Measurements from ENCODE around the gene PWP1.

The PWP1 gene

DNA sequence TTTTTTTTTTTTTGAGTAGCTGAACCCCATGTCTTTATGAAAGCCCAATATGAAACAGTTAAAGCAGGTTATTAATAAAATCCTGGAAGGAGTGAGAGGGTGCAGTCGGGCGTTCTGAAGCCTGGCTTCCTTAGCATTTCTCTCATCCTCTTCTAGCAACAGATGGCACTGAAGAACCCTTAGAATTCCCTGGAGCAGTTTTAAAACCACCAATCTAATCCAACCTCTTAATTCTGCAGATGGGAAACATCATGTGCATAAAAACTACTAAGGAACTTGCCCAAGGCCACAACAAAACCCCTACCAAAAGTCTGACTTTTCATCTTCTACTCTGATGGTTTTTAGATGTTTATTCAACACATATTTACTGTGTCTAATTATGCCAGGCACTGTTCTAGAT lies 50.2 kb downstream of the PWP1 start:
- no peak for DNase-seq (ENCODE audit: low spot score)

DNA sequence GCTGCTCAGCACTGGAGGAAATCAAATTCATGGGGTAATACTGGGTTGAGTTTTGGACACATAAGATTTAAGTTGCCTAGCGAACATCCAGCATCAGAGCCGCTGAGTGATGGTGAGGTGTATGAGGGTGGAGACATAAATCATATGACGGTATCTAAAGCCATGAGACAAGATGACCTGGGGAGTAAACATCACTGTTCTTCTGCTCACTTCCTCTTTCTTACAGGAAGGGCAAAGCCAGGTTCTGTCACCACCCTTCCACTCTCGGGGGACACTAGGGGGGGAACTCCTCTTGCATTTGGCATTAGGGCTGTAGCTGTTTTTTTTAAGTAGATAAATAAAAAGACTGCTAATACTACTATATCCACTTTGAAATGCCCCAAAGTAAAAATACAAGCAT lies 51.3 kb downstream of the PWP1 start:
- DNase-seq (ENCODE audit: low spot score): no peak

DNA sequence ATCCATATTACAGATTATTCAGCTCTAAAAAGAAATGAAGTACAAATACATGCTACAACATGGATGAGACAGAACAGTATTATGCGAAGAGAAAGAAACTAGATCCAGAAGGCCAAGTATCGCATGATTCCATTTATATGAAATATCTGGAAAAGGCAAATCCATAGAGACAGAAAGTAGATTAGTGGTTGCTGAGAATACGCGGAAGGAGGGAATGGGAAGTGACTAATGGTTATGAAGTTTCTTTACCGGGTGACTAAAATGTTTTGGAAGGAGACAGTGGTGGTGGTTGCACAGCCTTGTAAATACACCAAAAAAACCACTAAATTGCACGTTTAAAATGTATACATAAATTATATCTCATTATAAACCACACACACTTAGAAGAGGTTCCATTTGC lies 62.9 kb downstream of the PWP1 start:
- DNase-seq (ENCODE audit: low spot score): no peak

DNA sequence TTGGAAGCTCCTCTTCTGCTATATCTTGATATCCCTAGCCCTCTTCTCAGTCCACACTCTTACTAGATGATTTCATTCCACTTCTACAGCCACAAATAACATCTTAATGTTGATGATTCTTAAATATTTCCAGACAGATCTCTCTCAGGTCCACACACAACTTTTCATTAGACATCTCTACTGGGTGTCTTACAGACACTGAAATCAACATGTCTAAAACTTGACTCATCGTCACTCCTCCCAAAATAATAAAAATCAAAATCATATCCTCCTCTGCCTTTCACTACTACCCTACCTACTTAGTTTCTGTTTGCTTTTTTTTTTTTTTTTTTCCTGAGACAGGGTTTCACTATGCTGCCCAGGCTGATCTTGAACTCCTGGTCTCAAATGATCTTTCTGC lies 63.5 kb downstream of the PWP1 start:
- DNase-seq (ENCODE audit: low spot score): no peak

DNA sequence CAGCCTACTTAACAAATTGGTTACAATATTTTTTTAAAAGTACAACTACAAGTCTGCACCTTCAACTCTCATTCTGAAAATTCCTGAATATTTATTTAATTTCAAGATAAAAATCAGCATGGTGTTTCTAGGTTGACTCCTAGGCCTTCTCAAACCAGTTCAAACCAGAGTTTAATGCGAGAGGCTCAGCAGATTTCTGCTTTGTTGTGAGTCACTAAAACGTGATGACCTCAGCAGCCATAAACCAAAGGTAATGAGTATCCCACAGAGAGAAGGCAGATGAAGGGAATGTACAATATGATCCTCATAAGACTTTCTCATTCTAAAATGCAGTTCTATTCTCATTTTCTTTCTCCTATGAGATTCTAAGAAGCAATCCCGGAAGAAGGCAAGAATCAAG lies 73.8 kb downstream of the PWP1 start:
- DNase-seq (ENCODE audit: low spot score): no peak

DNA sequence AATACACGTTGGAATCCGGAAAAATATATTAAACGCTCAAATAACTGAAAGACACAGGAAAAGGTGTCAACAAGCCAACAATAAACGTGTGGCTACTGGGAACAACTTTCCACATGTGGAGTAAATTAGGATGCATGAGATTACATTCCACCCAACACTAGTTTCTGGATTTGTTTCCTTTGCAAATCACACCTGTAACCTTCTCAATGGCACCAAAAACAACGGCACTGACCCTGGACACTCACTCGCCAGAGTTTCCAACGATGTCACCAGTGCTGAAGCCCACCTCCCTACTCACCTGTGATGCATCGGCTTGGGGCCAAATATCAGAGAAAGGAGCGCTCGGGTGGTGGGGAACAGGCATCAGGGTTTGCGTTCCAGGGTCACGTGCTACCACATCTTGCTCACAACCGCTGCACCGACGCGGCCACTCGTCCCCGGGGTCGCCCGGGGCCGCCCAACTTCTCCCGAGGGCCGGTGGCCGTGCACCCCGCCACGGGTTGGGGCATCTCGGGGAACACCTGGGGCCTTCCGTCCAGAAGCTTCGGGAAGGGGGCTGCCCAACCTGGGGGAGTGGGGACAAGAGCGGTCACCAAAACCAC lies 74.7 kb downstream of the PWP1 start:
- peak; percentile 66 for DNase-seq (ENCODE audit: low spot score)

DNA sequence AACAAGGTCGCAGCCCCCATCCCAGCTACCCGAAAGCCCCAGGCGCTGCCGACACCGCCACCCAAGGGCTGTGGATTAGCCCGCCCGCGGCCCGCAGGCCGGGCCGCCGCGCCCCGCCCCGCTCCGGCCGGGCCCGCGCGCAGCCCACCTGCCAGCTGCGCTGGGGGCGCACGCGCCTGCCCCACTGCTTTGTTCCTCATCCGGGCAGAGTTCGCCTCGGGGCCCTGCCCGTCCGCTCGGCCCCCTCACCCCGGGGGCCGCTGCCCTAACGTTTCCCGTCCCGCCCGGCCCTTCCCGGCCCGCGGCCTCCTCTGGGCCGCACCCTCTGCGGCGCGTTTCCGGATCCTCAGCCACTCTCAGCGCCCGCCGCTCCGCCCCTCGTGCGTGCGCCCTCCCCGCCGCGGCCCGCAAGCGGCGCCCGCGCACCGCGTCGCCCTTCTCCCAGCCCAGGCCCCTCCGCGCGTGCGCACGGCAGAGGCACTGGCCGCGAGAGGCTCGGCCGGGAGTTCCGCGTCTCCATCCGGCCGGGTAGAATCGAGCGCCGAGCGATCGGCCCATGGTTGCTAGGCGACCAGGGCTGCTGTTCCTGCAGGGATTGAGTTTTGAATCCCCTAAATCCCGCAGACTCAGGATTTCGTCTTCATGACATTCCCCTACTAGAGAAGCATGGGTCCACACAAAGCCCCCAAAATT lies 75.4 kb downstream of the PWP1 start, which contains the start of gene PRDM4:
PRDM4 (minus strand) TSS at position 329 of the 693 bp plus-strand sequence. CDS start 622 bp downstream, outside the sequence.
- DNase-seq (ENCODE audit: low spot score): peak; percentile 96

DNA sequence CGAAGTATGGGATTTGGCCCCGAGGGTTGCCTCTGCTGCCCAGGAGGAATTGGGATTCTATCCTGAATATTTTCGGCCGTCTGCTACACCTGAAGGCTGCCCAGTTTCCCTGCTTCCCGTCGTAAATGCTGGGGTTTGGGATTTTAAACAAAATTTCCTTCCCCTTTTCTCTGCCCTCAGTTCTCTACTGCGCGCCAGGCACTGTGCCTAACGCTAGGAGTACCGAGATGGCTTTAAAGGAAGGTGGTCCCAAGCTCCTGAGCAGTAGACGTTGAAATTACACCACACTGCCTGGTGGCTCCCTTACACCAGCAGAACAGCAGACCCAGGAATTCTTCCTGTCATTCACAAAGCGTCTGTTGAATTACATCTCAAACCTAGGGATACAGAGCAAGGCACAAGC lies 75.9 kb downstream of the PWP1 start:
- no peak for DNase-seq (ENCODE audit: low spot score)

Data from left forelimb (tissue), 1 donor.